Osteocyte (in vitro differentiated cells): Measurements from ENCODE around the gene FXYD1. TPM values are rescaled to one million over a fixed set of nuclear protein-coding genes. Genes with fewer than 3 reads are reported as not detected.
"Not testable (repeated sequence)": the region's sequence is repeated elsewhere in the genome, so short reads cannot be mapped to it uniquely, and the experiment has no call there.

Experiments used
- DNase-seq: peaks from one replicate; pipeline ENCODE4 v3.0.0; 2021; ENCODE audit warnings: mixed read lengths; ENCODE audit not compliant: unreplicated experiment; ENCODE audit errors: extremely low spot score
- H3K27ac Mint-ChIP-seq: one replicate; pipeline ENCODE4 v1.8.0; 2021; ENCODE audit warnings: mild to moderate bottlenecking, mixed read lengths; ENCODE audit not compliant: unreplicated experiment
- H3K27me3 Mint-ChIP-seq: one replicate; pipeline ENCODE4 v1.8.0; 2021; ENCODE audit warnings: mixed read lengths; ENCODE audit not compliant: unreplicated experiment
- H3K36me3 Mint-ChIP-seq: one replicate; pipeline ENCODE4 v1.8.0; 2021; ENCODE audit warnings: mixed read lengths; ENCODE audit not compliant: unreplicated experiment
- H3K4me1 Mint-ChIP-seq: one replicate; pipeline ENCODE4 v1.8.0; 2021; ENCODE audit warnings: mixed read lengths; ENCODE audit not compliant: unreplicated experiment
- H3K4me3 Mint-ChIP-seq: one replicate; pipeline ENCODE4 v1.8.0; 2021; ENCODE audit warnings: mild to moderate bottlenecking, moderate library complexity, mixed read lengths; ENCODE audit not compliant: unreplicated experiment
- H3K9me3 Mint-ChIP-seq: one replicate; pipeline ENCODE4 v1.8.0; 2021; ENCODE audit warnings: mixed read lengths; ENCODE audit not compliant: unreplicated experiment
- CTCF ChIP-seq: fragments of 200-600 bp; sonication (generic); IDR thresholded peaks from 2 replicates; pipeline ENCODE4 v1.5.0; 2021; ENCODE audit warnings: antibody characterized with exemption, mild to moderate bottlenecking, moderate library complexity
- total RNA-seq: library from RNA; stranded (reverse); gene quantifications from 2 replicates; pipeline ENCODE4 v1.2.1, GENCODE V29; 2021

Gene FXYD1
- total RNA-seq, 1 donor from 2014 or later, result 0.86 TPM

GRCh38 chr19:35151273-35152065 lies 12.8 kb downstream of the FXYD1 start:
- no peak overlapping the region for H3K27ac Mint-ChIP-seq
- no peaks in the 10 kb centered on the region for H3K9me3 Mint-ChIP-seq
- TF ChIP-seq CTCF, result no peak
- DNase-seq, result no peak
- no peaks in the 10 kb centered on the region for H3K27me3 Mint-ChIP-seq
- no peak overlapping the region for H3K4me3 Mint-ChIP-seq
- peaks cover 56% of the 10 kb centered on the region for H3K4me1 Mint-ChIP-seq
- no peaks in the 10 kb centered on the region for H3K36me3 Mint-ChIP-seq

GRCh38 chr19:35153129-35153522 lies 14.5 kb downstream of the FXYD1 start:
- H3K27me3 Mint-ChIP-seq, H3K36me3 Mint-ChIP-seq, H3K9me3 Mint-ChIP-seq, H3K27ac Mint-ChIP-seq, DNase-seq: not testable (repeated sequence)
- H3K4me1 Mint-ChIP-seq, result peaks cover 52% of the 10 kb centered on the region
- peak overlapping the region; percentile 96 for H3K4me3 Mint-ChIP-seq

- no peak for DNase-seq
- peak; percentile 65 for TF ChIP-seq CTCF
- Mint-ChIP-seq H3K9me3 (no peaks in the 10 kb centered on the region), H3K36me3 (no peaks in the 10 kb centered on the region), H3K4me1 (peaks cover 51% of the 10 kb centered on the region), H3K27ac (peak overlapping the region; percentile 89), H3K4me3 (peak overlapping the region; percentile 96), H3K27me3 (no peaks in the 10 kb centered on the region)
Observed at GRCh38 chr19:35153701-35154524, 15.3 kb downstream of the FXYD1 start.

GRCh38 chr19:35154525-35155406 lies 16.1 kb downstream of the FXYD1 start, which contains the start of gene FXYD5:
Gene FXYD5 (plus strand): TSS chr19:35154735. CDS start chr19:35155551, 816 bp downstream.
- Mint-ChIP-seq H3K27ac (peak within 1 kb of the TSS; percentile 89), H3K27me3 (no peaks in the 10 kb centered on the region), H3K4me1 (peaks cover 43% of the 10 kb centered on the region)

More at GRCh38 chr19:35154525-35155406, 16.1 kb downstream of the FXYD1 start, which contains the start of gene FXYD5:
- DNase-seq, result no peak
- Mint-ChIP-seq H3K9me3 (no peaks in the 10 kb centered on the region), H3K36me3 (peaks cover 6% of the 10 kb centered on the region), H3K4me3 (peak within 1 kb of the TSS; percentile 96)
- peak; percentile 16 for TF ChIP-seq CTCF
